NAMALWA (cell line): ENCODE measurements around the gene XYLT1.

Experiments
- DNase-seq: peaks from one replicate; pipeline ENCODE4 v3.0.0-alpha.2; 2015; ENCODE audit warnings: low spot score

The XYLT1 gene

DNA sequence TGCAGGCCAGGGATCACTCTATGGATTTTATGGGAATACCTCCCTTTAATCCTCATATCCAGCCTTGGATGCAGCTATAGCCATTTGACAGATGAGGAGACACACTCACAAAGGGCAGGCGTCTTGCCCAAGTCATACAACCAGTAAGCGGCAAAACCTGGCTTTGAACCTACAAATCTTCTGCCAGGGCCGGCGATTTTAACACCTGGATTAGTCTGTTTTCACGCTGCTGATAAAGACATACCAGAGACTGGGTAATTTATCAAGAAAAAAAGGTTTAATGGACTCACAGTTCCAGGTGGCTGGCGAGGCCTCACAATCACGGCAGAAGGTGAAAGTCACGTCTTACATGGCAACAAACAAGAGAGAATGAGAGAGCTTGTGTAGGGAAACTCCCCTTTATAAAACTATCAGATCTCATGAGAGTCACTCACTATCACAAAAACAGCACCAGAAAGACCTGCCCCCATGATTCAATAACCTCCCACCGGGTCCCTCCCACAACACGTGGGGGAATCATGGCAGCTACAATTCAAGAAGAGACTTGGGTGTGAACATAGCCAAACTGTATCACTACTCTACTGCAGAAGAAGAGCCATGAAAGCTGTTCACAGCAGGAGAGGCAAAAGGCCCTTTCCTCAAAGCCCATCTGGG lies 67.5 kb downstream of the XYLT1 start:
- no peak for DNase-seq

GRCh38 chr16:17397499-17397891 lies 73.3 kb downstream of the XYLT1 start:
- peak; percentile 48 for DNase-seq

GRCh38 chr16:17396762-17397498 lies 73.8 kb downstream of the XYLT1 start:
- DNase-seq = peak; percentile 78

GRCh38 chr16:17395849-17396480 lies 74.8 kb downstream of the XYLT1 start:
- DNase-seq = no peak

DNA sequence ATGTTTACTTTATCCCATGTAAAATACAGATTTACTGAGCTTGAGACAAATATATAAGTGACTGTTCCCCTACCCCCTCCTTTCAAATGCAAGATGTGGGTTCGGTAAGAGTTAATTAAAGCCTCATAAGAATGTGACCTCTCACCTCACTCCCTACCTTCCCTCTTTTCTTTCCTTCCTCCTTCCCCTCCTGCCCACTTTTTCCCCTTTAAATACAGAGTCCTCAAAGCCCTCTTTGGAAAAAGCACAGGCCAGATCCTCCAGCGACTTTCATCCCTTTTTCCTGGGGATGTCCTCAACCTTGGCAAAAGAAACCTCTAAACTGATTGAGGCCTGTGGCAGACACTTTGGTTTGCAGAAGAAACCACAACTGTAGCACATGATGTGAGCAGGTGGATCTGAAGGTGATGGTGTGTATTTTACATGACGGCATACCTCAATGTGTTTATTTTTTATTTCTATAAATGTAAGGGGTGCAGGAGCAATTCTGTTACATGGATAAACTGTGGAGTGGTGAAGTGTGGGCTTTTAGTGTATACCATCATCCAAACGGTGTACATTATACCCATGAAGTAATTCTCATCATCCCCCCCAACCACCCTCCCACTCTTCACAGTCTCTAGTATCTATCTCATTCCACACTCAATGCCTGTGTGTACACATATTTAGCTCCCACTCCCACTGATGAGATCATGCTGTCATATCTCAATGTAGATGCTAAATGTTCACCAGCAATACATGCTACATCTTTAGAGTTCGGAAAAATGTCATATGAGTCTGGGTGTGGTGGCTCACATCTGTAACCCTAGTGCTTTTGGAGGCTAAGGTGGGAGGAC lies 77.7 kb downstream of the XYLT1 start:
- no peak for DNase-seq

DNA sequence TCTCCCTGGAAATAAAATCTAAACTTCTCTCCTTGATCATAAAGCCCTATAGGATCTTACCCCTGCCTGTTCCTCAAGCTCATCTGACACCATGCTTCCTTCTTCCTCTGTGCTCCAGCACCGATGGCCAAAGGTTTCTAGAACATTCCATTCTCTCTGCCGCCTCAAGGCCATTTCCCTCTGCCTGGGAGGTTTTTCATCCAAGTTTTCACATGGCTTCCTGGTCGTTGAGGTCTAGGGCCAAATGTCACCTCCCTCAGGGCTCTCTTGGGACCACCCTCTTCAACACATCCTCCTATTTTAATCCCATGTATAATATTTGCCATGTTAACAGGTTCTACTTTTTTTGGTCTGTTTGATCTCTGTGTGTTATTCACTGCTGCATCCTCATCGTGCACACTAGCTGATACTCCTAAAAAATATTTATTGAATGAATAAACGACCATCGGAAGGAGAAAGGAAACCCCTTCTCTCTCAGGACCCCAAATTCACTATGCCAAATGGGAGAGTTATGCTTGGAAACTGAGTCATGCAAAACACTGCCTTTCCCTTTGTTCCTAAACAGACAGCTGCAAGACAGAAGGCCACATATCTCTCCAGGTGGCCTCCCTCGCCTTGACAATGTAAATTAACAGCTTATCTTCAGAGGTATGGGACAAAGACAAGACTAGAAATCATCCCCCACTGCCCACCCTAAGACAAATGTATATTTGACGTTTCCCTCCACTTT lies 78.5 kb downstream of the XYLT1 start:
- DNase-seq = no peak

DNA sequence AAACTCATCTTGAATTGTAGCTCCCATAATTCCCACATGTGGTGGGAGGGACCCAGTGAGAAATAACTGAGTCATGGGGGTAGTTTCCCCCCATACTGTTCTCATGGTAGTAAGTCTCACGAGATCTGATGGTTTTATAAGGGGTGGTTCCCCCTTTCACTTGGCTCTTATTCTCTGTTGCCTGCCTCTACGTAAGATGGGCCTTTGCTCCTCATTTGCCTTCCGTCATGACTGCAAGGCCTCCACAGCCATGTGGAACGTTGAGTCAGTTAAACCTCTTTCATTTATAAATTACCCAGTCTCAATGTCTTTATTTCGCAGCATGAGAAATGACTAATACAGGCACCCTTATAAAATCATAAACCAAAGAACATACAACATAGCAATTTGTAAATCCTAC lies 79.0 kb downstream of the XYLT1 start:
- DNase-seq = no peak

DNA sequence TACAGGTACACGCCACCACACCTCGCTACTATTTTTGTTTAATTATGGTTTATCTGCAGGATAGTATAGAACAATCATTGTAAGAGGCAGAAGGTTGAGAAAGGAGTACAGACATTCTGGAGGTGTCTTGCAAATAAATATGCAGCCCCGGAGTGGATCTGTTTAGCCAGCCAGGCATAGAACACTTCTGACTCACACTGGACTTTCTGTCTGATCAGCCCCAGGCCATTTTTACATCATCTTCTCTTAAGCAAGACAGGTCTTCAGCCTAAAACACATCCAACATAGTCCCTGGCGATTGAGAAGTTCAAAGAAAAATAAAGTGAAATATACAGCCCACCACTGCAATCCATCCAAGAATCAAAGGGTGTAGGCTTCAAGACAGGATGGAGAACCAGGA lies 81.4 kb downstream of the XYLT1 start:
- DNase-seq = no peak

DNA sequence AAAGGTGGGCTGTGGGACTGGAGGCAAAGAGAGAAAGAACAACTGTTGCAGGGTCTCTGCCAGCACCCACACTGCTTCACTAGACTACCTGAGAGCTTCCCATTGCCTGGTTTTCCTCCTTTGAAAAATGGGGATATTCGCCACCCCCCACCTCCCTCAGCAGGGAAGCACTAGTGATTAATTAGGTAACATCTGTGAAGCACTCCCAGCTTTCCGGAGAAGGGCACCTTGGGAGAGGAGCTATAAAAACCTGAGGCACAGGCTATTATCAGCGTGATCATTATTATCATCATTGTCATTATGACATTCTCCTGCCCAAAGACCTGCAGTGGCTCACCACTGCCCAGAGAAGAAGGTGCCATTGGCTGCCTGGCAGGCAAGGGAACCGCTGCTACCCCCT lies 83.5 kb downstream of the XYLT1 start:
- DNase-seq = no peak

- DNase-seq = no peak
Measured at GRCh38 chr16:17386229-17386628, 84.5 kb downstream of the XYLT1 start.

- DNase-seq = no peak
Measured at GRCh38 chr16:17384471-17384870, 86.3 kb downstream of the XYLT1 start.

GRCh38 chr16:17382949-17383863 lies 87.6 kb downstream of the XYLT1 start:
- DNase-seq = no peak

DNA sequence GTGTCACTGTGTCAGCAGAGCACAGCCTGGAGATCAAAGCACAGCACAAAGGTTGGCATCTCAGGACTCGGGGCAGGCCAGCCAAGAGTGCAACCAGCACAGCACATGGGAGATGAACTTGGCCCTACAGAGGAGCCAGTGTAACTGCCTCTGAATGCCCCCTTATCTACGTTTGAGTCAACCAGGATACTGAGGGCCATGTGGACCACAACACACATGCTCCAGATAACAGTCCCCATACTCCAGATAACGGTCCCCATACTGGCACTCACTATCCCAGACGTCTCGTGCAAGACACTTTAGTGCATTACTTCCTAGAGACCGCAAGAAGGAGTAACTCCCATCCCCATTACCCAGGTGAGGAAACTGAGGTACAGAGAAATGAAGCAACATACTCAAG lies 88.2 kb downstream of the XYLT1 start:
- DNase-seq = no peak

DNA sequence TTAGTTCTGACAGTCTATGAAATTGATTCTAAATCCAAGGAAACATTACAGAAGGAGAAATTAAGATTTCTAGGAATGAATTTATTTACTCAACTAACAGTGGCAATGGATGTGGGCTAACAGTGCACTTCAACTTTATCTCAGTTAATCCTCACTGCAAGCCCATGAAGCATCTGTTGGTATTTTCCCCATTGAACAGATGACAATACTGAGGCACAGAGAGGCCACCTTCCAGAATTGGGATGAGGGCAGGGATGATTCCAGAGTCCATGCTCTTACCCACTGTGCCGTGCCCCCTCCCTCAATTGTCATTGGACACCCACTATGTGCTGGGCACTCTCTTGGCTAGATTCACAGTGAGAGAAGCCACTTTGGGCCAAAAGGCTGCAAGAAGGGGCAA lies 89.0 kb downstream of the XYLT1 start:
- DNase-seq = no peak

DNA sequence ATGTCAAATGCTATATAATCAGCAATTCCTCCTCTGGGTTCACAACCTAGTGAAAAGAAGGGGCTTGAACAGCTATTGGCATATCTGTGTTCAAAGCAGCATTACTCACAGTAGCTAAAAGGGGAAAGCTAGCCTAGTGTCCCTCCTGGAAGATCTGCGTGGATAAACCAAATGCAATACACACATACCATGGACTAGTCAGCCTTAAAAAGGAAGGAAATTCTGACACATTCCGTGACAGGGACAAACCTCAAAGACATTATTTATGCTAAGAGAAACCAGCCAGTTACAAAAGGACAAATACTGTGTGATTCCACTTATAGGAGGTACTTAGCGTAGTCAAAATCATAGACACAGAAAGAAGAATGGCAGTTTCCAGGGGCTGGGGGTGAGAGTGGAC lies 90.1 kb downstream of the XYLT1 start:
- DNase-seq = no peak

DNA sequence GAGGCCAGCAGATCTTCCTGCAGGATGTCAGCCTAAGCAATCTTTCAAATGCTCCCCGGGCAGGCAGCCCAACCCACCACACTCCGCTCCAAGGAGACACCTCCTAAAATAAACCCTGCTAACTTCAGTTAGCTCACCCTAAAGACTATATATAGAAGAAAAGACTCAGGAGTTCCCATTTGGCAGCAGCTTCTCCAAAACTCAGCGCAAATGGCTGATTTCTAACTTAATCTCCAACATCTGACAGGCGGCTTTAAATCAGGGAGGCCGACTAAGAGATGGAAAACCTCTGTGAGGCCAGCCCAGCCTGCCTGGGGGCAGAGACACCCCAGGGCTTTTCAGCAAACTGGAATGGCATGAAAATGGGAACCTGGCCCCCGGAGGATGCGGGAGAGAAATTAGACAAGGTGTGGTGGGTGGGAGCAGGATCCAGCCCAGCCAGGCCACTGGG lies 91.6 kb downstream of the XYLT1 start:
- no peak for DNase-seq

DNA sequence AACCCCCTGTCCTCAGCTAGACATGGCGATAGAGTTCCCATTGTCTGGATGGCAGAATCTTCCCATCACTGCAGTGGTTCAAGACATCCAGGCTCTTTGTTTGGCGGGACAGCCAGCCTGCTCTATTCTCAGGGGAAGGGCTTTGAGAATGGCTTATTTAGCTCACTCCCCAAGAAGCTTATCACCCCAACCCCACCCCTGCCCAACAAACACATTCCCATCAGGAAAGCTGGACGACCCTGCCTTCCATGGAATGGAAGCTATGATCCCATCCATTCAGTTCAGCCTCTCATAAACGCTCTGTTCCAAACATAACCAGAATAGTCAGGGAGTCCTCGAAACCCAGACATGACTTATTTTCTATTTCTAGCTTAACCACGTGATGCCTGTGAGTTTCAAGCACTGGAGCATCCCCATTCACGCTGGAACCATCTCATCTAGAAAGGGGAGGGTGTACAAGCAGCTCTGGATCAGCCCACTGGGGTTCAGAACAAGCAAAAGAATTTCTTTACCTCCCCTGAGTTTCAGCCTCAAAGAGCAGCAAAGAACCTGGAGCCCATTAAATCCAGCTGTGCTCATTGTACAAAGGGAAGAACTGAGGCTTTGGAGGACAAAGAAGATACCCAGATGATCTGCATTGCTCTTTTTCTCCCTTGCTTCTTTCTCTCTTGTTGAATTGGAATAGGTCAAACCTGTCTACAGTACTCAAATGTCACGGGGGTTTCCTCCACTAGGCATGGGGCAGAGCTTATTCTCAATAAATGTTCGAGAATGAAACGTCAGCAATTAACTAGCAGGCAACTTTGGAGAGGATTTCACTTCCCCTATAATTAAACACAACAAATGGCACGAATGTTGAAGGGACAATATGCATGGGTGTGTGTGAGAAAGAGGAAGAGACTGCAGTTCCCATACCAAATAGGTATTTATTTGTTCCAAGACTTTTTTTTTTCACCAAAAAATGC lies 93.1 kb downstream of the XYLT1 start:
- peak; percentile 67 for DNase-seq

DNA sequence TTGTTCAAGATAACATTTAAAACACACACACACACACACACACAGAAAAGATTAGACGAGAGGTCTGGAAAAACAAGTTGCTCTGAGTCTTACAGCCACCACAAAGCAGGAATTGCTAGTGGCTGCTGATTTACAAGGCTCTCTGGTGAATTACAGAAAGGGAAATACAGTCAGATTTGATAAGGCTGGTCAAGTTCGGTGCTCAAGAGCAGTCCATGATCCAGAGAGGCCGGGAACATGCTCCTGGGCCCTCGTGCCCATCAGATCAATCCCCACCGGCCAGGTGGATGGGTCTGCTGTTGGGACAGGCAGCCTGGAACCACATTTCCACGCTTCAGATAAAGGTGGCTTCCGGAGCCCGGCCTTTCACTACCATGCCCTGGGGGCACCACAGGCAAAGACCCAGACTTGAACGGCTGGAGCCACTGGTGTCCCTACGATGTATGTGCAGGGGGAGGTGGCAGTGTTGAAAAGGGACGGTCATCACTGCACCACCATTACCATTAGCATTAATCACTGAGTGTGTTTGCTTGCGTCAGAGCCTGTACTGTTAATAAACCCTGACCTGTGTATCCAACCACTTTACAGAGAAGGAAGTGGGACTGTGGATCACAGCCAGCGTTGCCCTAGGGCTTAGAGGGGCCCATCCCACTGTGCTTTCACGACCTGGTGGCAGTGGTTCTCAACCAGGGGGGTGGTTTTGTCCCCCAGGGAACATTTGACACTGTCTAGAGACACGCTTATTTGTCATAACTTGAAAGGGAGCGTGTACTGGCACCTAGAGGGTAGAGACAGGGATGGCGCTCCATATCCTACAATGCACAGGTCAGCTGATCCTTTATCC lies 95.1 kb downstream of the XYLT1 start:
- DNase-seq = no peak
